Colonic mucosa (tissue), 4 donors: ENCODE results near the gene LNPEP. TPM values are rescaled to one million over a fixed set of nuclear protein-coding genes. Genes with fewer than 3 reads are reported as not detected.

Source experiments
- DNase-seq: peaks from one replicate; pipeline ENCODE4 v3.0.0-alpha.2; 2020
- H3K27ac ChIP-seq: fragments of 200-600 bp; one replicate; pipeline ENCODE4 v1.8.0; 2021
- H3K27me3 ChIP-seq: fragments of 200-600 bp; one replicate; pipeline ENCODE4 v1.8.0; 2021
- H3K36me3 ChIP-seq: fragments of 200-600 bp; one replicate; pipeline ENCODE4 v1.8.0; 2021
- H3K4me1 ChIP-seq: fragments of 200-600 bp; one replicate; pipeline ENCODE4 v1.8.0; 2021; ENCODE audit warnings: mild to moderate bottlenecking
- H3K4me3 ChIP-seq: fragments of 200-600 bp; one replicate; pipeline ENCODE4 v1.8.0; 2021
- H3K9ac ChIP-seq, 2 donors: one replicate each; pipeline ENCODE4 v1.7.0; 2013; ENCODE audit warnings: control low read depth in 2 of 2, low read depth in 2 of 2, low read length in 2 of 2
- H3K9me3 ChIP-seq: fragments of 200-600 bp; one replicate; pipeline ENCODE4 v1.8.0; 2021
- intact Hi-C: fragments of 100-400 bp; cut with DNase I; formaldehyde crosslinking; loops from one replicate; pipeline ENCODE4 v1.14.1; 2022
- total RNA-seq, 2 donors: library from RNA; stranded (reverse); fragmentation: NEBNext Ultra II Directional in 1 of 2; extraction: Animal tissue kit (Norgen Biotek cat#: 25700) in 1 of 2; gene quantifications; one replicate each; pipeline ENCODE4 v1.2.1, GENCODE V29; 2021
- TF ChIP-seq, protein P1 (sequence below): fragments of 200-600 bp; IDR thresholded peaks from one replicate; pipeline ENCODE4 v1.8.0; 2022; ENCODE audit warnings: antibody characterized with exemption, mild to moderate bottlenecking
- donor health status: healthy.
- donor health status: DM: no; HTN: no; CAD: no.
- donor health status: DM: no; HTN: no; CAD: no.

LNPEP gene
- 10 to 100 TPM; 23.7 to 34.9 TPM for total RNA-seq

DNA sequence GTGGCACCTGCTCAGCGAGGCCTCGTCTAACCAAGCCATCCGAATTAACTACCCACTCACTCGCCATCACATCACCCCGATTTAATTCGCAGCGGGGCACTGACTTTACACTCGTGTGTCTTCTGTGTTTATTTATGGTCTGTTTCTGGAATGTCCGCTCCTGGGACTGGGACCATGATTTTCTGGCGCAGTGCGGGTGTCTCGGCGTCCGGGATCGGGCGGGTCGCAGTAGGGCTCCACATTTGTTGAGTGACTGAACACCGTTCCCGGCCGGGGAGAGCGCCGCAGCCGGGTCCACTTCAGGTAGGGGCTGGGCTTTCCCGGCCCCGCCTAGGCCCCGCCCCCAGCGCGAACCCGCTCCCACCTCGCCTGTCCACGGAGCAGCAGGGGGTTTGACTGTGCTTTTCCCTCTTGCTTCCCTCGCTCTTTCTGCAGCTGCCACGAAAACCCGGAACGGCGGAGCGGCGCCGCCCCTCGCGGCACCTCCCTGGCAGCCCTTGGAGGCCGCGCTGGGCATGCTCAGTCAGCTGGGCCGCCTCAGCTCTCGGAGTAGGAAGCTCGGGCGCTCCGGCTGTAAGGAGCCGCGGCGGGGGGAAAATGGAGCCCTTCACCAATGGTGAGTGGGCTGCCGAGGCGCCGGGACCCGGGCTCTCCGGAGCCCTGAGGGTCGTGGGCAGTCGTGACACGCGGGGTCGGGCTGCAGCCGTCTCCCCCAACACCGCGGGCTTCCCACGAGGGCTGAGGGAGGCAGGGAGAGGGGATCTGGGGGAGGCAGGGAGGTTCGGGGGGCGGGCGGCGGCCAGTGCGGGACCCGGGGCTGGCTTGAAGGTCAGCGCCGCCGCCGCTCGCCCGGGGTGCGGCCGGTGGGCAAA is at the start of gene LNPEP:
Gene LNPEP, plus strand, starts transcription at position 522 of the 872 bp plus-strand sequence. Its CDS starts 76 bp downstream, at position 598.
- H3K4me1 ChIP-seq = peaks cover 15% of the 10 kb centered on the region
- no peaks in the 10 kb centered on the region for H3K36me3 ChIP-seq
- peak within 1 kb of the TSS; percentile 85 for H3K4me3 ChIP-seq
- no peaks in the 10 kb centered on the region for H3K27me3 ChIP-seq
- DNase-seq = peak; percentile 99
- intact Hi-C loops = no loop called here
- H3K27ac ChIP-seq = peak within 1 kb of the TSS; percentile 99
- H3K9me3 ChIP-seq = no peaks in the 10 kb centered on the region
- peak within 1 kb of the TSS; percentile 80 to 96 for H3K9ac ChIP-seq
- TF ChIP-seq, protein P1, sequence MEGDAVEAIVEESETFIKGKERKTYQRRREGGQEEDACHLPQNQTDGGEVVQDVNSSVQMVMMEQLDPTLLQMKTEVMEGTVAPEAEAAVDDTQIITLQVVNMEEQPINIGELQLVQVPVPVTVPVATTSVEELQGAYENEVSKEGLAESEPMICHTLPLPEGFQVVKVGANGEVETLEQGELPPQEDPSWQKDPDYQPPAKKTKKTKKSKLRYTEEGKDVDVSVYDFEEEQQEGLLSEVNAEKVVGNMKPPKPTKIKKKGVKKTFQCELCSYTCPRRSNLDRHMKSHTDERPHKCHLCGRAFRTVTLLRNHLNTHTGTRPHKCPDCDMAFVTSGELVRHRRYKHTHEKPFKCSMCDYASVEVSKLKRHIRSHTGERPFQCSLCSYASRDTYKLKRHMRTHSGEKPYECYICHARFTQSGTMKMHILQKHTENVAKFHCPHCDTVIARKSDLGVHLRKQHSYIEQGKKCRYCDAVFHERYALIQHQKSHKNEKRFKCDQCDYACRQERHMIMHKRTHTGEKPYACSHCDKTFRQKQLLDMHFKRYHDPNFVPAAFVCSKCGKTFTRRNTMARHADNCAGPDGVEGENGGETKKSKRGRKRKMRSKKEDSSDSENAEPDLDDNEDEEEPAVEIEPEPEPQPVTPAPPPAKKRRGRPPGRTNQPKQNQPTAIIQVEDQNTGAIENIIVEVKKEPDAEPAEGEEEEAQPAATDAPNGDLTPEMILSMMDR = no peak

DNA sequence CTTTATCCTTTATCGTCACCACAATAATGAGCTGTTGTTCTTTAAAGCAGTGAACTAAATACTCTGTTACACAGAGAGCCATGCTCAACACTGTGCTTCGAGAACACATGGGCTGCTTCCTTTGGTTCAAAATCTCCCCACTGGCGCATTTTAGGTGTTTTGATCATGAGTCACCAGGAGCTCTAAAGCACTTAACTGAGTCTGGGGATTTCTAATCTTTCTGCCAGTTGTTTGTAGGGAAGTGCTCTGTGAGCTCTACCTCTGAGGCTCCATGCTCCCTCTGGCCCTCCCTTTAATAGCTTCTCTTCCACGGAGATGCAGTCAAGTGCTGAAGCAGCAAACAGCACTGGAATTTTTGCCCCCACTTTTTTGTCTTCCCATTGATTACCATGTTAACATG is 42.5 kb upstream of the LNPEP start:
- Histone ChIP-seq H3K9me3 (no peaks in the 10 kb centered on the region), H3K27ac (no peak overlapping the region), H3K36me3 (no peaks in the 10 kb centered on the region), H3K9ac (no peak overlapping the region), H3K4me1 (no peaks in the 10 kb centered on the region), H3K27me3 (no peaks in the 10 kb centered on the region), H3K4me3 (no peak overlapping the region)
- TF ChIP-seq, protein P1 = no peak
- intact Hi-C loops = no loop called here
- DNase-seq = no peak

DNA sequence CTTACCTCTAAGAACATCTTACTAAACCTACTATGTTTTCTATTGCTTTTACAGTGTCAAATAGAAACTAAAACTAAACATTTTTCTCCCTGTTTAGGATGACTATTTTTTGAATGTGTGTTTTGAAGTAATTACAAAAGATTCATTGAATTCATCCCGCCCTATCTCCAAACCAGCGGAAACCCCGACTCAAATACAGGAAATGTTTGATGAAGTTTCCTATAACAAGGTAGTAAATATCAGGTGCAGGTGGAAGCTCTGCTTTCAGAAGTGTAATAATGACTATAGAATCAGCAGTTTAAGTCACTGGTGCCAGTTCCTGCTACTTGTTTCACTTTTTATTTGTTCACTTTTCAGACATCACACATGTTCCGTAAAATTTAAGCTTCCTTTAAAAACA is 39.6 kb upstream of the LNPEP start:
- no peak for DNase-seq
- no peaks in the 10 kb centered on the region for H3K9me3 ChIP-seq
- H3K4me3 ChIP-seq = no peak overlapping the region
- TF ChIP-seq, protein P1 = no peak
- H3K27me3 ChIP-seq = no peaks in the 10 kb centered on the region
- H3K4me1 ChIP-seq = no peaks in the 10 kb centered on the region
- no peak overlapping the region for H3K9ac ChIP-seq
- intact Hi-C loops = no loop called here
- H3K27ac ChIP-seq = no peak overlapping the region
- no peaks in the 10 kb centered on the region for H3K36me3 ChIP-seq

DNA sequence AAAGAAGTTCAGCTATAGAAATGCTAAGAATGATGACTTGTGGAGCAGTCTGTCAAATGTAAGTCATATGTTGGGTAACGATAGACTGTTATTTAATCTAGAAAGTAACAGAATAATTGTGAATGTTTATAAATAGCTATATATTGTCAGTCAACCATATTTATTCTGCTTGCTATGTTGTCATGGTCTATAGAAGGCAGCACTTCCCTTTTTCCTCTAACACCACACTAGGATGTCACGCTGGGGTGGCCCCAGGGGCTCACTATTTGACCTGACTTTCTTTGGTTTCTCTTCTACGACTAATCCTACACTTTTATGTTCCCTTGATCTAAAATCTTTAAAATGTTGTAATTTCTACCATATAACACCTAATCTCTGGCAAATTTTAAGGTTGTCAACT is 39.1 kb upstream of the LNPEP start:
- no peak for DNase-seq
- TF ChIP-seq, protein P1 = no peak
- no peak overlapping the region for H3K4me3 ChIP-seq
- H3K27me3 ChIP-seq = no peaks in the 10 kb centered on the region
- no peaks in the 10 kb centered on the region for H3K4me1 ChIP-seq
- H3K27ac ChIP-seq = no peak overlapping the region
- intact Hi-C loops = no loop called here
- H3K9me3 ChIP-seq = no peaks in the 10 kb centered on the region
- no peak overlapping the region for H3K9ac ChIP-seq
- no peaks in the 10 kb centered on the region for H3K36me3 ChIP-seq

DNA sequence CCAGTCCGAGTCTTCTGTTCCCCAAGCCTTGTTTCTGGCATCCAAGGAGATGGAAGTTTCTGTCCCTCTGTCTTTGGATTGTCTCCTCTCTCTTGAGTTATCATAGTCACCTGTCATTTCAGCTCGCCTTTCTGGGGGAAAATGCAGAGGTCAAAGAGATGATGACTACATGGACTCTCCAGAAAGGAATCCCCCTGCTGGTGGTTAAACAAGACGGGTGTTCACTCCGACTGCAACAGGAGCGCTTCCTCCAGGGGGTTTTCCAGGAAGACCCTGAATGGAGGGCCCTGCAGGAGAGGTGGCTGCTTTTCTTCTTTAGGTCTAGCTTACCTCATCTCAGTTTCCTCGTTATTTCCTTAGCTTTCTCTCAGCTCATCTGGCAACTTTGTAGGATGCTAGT is 34.5 kb upstream of the LNPEP start:
- no peak overlapping the region for H3K9ac ChIP-seq
- H3K27me3 ChIP-seq = no peaks in the 10 kb centered on the region
- no peak overlapping the region for H3K27ac ChIP-seq
- TF ChIP-seq, protein P1 = no peak
- no peak overlapping the region for H3K4me3 ChIP-seq
- no peaks in the 10 kb centered on the region for H3K4me1 ChIP-seq
- no peak for DNase-seq
- H3K36me3 ChIP-seq = no peaks in the 10 kb centered on the region
- H3K9me3 ChIP-seq = no peaks in the 10 kb centered on the region
- intact Hi-C loops = no loop called here
